Smooth muscle cell (in vitro differentiated cells): ENCODE results near the gene CCL21. TPM values are rescaled to one million over a fixed set of nuclear protein-coding genes. Genes with fewer than 3 reads are reported as not detected.
"Not testable (repeated sequence)": the region's sequence is repeated elsewhere in the genome, so short reads cannot be mapped to it uniquely, and the experiment has no call there.

ENCODE experiments used
- DNase-seq: peaks from one replicate; lab custom pipeline; 2025; ENCODE audit not compliant: unreplicated experiment; lab: John Stamatoyannopoulos, UW
- H2AFZ ChIP-seq: fragments of 200-600 bp; sonication (generic); 2 replicates; pipeline ENCODE4 v1.6.0; 2016; ENCODE audit warnings: antibody characterized with exemption, low read depth, mild to moderate bottlenecking
- H3F3A ChIP-seq: fragments of 200-600 bp; sonication (generic); 2 replicates; pipeline ENCODE4 v1.6.0; 2017; ENCODE audit warnings: antibody characterized with exemption, low read depth
- H3K27ac ChIP-seq: fragments of 200-600 bp; sonication (generic); 2 replicates; pipeline ENCODE4 v1.5.1; 2016; ENCODE audit warnings: low read depth, mild to moderate bottlenecking
- H3K27me3 ChIP-seq: fragments of 200-600 bp; sonication (generic); 2 replicates; pipeline ENCODE4 v1.6.1; 2016; ENCODE audit warnings: low read depth, mild to moderate bottlenecking
- H3K36me3 ChIP-seq: fragments of 200-600 bp; sonication (generic); 2 replicates; pipeline ENCODE4 v1.5.1; 2016; ENCODE audit warnings: low read depth
- H3K4me1 ChIP-seq: fragments of 200-600 bp; sonication (generic); 2 replicates; pipeline ENCODE4 v1.5.1; 2016; ENCODE audit warnings: low read depth
- H3K4me2 ChIP-seq: fragments of 200-600 bp; sonication (generic); 2 replicates; pipeline ENCODE4 v1.6.0; 2016; ENCODE audit warnings: mild to moderate bottlenecking
- H3K4me3 ChIP-seq: fragments of 200-600 bp; sonication (generic); 2 replicates; pipeline ENCODE4 v1.5.1; 2016; ENCODE audit warnings: mild to moderate bottlenecking
- H3K79me2 ChIP-seq: fragments of 200-600 bp; sonication (generic); 2 replicates; pipeline ENCODE4 v1.6.0; 2016; ENCODE audit warnings: low read depth, mild to moderate bottlenecking
- H3K9ac ChIP-seq: fragments of 200-600 bp; sonication (generic); 2 replicates; pipeline ENCODE4 v1.6.0; 2016; ENCODE audit warnings: low read depth
- H3K9me3 ChIP-seq: fragments of 200-600 bp; sonication (generic); replicated peaks from 2 replicates; pipeline ENCODE4 v1.5.1; 2016; ENCODE audit warnings: low read depth
- H4K20me1 ChIP-seq: fragments of 200-600 bp; sonication (generic); 2 replicates; pipeline ENCODE4 v1.6.0; 2016; ENCODE audit warnings: low read depth
- WGBS: methylation state at CpG from one replicate; pipeline ENCODE4 v1.1.7; 2016; ENCODE audit warnings: low lambda C conversion rate; 5-methylcytosine and 5-hydroxymethylcytosine counted together
- polyA plus RNA-seq: library from polyadenylated mRNA; unstranded; fragments of >200 nt; fragmentation: Nextera tagmentation; extraction: Ambion mirVana; gene quantifications from 2 replicates; pipeline ENCODE4 v1.2.1, GENCODE V29; 2016
- total RNA-seq: library from RNA; depleted of rRNA; stranded (reverse); fragments of >200 nt; gene quantifications from 2 replicates; pipeline ENCODE4 v1.2.3, GENCODE V29; 2014
- TF ChIP-seq, protein P1 (sequence below): fragments of 200-600 bp; sonication (generic); IDR thresholded peaks from 2 replicates; pipeline ENCODE4 v1.5.1; 2017; ENCODE audit warnings: borderline replicate concordance, mild to moderate bottlenecking, antibody characterized with exemption; ENCODE audit not compliant: insufficient read depth, poor library complexity, severe bottlenecking

Gene CCL21
- total and polyA plus RNA-seq, 2 experiments from 2014 or later, result not detected

DNA sequence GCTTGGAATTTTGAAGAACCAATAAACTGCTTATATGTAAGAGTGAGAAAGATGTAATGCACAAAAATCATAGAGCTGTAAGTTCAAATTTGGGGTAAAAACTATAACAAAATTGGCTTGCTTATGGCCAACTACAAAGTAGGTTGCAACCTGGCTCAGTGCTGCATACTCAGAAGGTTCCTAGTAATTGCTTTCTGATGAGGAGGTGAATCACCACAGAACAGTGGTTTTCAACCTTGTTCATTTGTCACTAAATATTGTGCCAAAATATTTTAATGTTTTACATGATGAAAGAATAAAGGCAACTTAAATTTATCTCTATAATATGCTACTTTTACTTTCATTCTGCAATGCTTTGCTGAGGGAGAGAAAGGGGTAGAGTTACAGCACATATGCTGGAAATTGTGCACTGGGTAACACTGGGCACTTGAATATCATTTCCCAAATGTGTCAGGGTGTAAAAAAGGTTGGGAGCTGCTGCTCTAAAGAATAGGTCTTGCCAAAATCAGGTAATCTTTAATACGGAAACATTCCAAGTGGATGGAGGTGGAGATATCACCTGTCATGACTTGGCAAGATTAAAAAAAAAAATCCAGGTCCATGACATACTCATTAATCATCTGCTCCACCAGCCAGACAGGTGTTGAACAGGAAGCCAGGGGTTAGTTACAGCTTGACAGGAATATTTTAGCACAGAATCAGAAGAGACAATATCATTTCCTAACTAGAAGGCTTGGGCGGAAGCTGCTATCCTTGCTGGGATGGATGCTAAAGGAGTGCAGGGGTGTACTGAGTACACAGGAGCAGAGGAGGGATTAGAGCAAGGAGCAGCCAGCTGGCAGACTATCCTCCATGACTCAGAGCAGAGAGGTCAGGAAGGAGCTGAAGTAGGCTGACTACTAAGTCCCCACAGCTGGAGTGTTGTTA, 34.6 kb upstream of the CCL21 start:
- Histone ChIP-seq H3K4me2 (no peak overlapping the region), H3K4me3 (no peak overlapping the region), H3K79me2 (no peaks in the 10 kb centered on the region), H2AFZ (no peak overlapping the region), H4K20me1 (no peaks in the 10 kb centered on the region), H3K9ac (no peak overlapping the region), H3K27me3 (no peaks in the 10 kb centered on the region), H3K9me3 (no peaks in the 10 kb centered on the region), H3K36me3 (no peaks in the 10 kb centered on the region), H3K4me1 (no peaks in the 10 kb centered on the region), H3F3A (no peaks in the 10 kb centered on the region), H3K27ac (no peak overlapping the region)
- TF ChIP-seq, protein P1, sequence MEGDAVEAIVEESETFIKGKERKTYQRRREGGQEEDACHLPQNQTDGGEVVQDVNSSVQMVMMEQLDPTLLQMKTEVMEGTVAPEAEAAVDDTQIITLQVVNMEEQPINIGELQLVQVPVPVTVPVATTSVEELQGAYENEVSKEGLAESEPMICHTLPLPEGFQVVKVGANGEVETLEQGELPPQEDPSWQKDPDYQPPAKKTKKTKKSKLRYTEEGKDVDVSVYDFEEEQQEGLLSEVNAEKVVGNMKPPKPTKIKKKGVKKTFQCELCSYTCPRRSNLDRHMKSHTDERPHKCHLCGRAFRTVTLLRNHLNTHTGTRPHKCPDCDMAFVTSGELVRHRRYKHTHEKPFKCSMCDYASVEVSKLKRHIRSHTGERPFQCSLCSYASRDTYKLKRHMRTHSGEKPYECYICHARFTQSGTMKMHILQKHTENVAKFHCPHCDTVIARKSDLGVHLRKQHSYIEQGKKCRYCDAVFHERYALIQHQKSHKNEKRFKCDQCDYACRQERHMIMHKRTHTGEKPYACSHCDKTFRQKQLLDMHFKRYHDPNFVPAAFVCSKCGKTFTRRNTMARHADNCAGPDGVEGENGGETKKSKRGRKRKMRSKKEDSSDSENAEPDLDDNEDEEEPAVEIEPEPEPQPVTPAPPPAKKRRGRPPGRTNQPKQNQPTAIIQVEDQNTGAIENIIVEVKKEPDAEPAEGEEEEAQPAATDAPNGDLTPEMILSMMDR, result no peak
- DNase-seq, result no peak
- 82% methylated on average over 2 of the region's 2 CpGs for WGBS

DNA sequence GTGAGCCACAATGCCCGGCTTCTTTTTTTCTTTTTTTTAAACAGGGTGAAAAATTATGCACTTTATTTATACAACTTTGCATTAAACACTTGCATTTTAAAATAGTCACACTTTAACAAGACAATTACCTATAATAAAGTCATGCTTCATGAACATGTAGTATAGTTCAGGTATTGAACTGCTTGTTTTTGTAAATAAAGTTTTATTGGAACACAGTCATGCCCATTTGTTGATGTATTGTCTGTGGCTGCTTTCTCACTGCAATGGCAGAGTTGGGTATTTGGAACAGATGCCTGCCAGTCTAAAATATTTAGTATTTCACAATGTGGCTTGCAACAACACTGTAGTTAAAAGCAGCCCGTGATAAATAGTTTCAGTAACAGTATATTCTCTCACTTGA, 32.8 kb upstream of the CCL21 start:
- TF ChIP-seq, protein P1, result no peak
- H3K27me3 ChIP-seq, result no peaks in the 10 kb centered on the region
- H2AFZ ChIP-seq, result no peak overlapping the region
- H3K79me2 ChIP-seq, result no peaks in the 10 kb centered on the region
- no peak overlapping the region for H3K4me2 ChIP-seq
- DNase-seq, result no peak
- H3K9me3 ChIP-seq, result no peaks in the 10 kb centered on the region
- H3K4me1 ChIP-seq, result no peaks in the 10 kb centered on the region
- H3F3A ChIP-seq, result no peaks in the 10 kb centered on the region
- H4K20me1 ChIP-seq, result no peaks in the 10 kb centered on the region
- no peak overlapping the region for H3K27ac ChIP-seq
- WGBS, result 82% methylated on average over 2 of the region's 2 CpGs
- no peak overlapping the region for H3K4me3 ChIP-seq
- H3K36me3 ChIP-seq, result no peaks in the 10 kb centered on the region
- no peak overlapping the region for H3K9ac ChIP-seq

DNA sequence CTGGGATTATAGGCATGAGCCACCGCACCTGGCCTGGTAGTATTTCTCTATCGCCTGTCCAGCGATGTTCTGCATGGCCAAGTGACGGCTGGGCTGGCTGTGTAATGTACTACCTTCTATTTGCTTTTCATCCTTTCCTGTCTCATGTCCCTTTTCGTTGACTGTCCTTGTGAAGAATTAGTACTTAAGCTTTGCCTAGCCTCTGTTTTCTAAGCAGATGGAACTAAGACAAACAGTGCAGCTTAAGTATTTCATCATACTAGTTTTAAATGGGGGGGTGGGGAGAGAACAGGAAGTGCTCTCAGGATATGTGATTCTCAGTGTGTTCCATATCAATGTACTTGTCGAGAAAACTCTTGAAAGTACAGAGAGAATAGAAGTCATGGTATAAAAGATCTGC, 31.7 kb upstream of the CCL21 start:
- Histone ChIP-seq H3K79me2 (no peaks in the 10 kb centered on the region), H3F3A (no peaks in the 10 kb centered on the region), H4K20me1 (no peaks in the 10 kb centered on the region), H3K36me3 (no peaks in the 10 kb centered on the region), H3K9ac (no peak overlapping the region), H3K27ac (no peak overlapping the region), H3K9me3 (no peaks in the 10 kb centered on the region), H3K27me3 (no peaks in the 10 kb centered on the region), H3K4me3 (no peak overlapping the region), H3K4me2 (no peak overlapping the region), H2AFZ (no peak overlapping the region), H3K4me1 (no peaks in the 10 kb centered on the region)
- WGBS, result 83% methylated on average over 6 of the region's 6 CpGs
- TF ChIP-seq, protein P1, result no peak
- DNase-seq, result no peak

DNA sequence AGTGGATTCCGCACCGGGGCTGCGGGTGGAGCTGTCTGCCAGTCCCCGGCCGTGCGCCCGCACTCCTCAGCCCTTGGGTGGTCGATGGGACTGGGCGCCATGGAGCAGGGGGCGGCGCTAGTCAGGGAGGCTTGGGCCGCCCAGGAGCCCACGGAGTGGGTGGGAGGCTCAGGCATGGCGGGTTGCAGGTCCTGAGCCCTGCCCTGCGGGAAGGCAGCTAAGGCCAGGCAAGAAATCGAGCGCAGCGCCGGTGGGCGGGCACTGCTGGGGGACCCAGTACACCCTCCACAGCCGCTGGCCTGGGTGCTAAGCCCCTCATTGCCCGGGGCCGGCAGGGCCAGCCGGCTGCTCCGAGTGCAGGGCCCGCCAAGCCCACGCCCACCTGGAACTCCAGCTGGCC, 30.2 kb upstream of the CCL21 start:
- not testable (repeated sequence) for H3K4me2 ChIP-seq, H3K9ac ChIP-seq, H2AFZ ChIP-seq, H3K4me1 ChIP-seq, H4K20me1 ChIP-seq, H3K79me2 ChIP-seq, H3K9me3 ChIP-seq, H3K27ac ChIP-seq, H3K4me3 ChIP-seq, H3K36me3 ChIP-seq, H3F3A ChIP-seq, H3K27me3 ChIP-seq, DNase-seq
- 96% methylated on average over 19 of the region's 27 CpGs for WGBS
